Sciatic nerve (tissue), 2 donors: ENCODE data around the gene SRGAP2B. TPM values are rescaled to one million over a fixed set of nuclear protein-coding genes. Genes with fewer than 3 reads are reported as not detected.
"Not testable (repeated sequence)": the region's sequence is repeated elsewhere in the genome, so short reads cannot be mapped to it uniquely, and the experiment has no call there.

ENCODE experiments used
- ATAC-seq: fragments of 200-7000 bp; cut with Tn5 transposase; one replicate; pipeline ENCODE4 v1.9.1; 2020; ENCODE audit warnings: mild to moderate bottlenecking, moderate library complexity
- DNase-seq: peaks from one replicate; pipeline ENCODE4 v3.0.0-alpha.2; 2020; ENCODE audit warnings: low spot score
- intact Hi-C: fragments of 100-400 bp; cut with DNase I; formaldehyde crosslinking; loops from one replicate; pipeline ENCODE4 v1.14.2; 2022
- total RNA-seq: library from RNA; stranded (reverse); fragmentation: NEBNext Ultra II Directional; extraction: Animal tissue kit (Norgen Biotek cat#: 25700); gene quantifications from one replicate; pipeline ENCODE4 v1.2.1, GENCODE V29; 2021
- donor health status: DM: no; HTN: no; CAD: no.
- donor health status: DM: no; HTN: no; CAD: no.

Gene SRGAP2B
- total RNA-seq, 1 donor from 2014 or later = 89.4 TPM

- DNase-seq, intact Hi-C loops, ATAC-seq: not testable (repeated sequence)
Observed at GRCh38 chr1:145052019-145052776, 42.9 kb downstream of the SRGAP2B start.

DNA sequence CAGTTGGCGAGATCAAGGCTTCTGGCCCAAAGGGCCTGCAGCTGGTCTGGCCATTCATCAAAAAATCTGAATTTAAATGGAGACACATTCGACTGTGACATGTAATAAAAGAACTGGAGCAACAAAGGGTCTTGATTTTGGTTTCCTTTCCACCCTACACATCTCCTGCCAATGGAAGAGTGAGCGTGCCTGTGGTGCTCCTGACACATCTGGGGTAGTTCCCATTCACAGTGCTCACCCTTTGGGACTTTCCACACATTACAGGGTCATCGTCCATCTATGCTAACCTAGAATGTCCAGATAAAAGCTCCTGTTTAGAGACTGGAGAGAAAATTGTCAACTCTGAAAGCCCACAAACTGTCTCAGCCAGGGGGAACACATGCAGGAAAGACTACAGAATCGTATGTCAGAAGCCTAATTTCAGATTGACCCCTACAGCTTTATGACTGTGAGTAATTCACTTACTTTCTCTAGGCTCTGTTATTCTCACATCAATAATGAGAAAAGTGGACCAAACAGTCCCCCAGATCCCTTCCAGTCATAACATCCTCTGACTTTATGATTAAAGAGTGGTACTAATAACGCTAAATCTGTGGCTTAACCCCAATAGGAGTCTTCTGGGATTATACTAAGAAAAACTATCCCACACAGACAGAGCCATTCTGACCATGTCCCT is 46.8 kb downstream of the SRGAP2B start:
- intact Hi-C loops, ATAC-seq, DNase-seq: not testable (repeated sequence)

DNA sequence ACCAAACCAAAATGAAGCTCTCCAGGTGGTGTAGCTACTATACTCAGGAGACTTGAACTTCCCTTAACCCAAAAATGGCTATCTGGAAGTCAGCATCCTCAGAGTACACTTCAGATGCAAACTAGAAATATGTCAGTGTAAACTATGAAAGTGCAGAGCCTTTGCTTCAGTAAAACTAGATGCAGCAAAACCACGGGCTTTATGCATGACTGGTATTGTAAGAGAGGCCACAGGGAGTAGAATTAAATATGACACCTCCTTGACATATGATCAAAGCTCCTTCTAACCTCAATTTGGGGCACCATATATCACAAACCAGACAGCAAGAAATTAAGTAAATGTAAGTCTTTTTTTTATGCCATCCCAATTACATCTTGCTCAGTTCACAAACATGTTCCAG is 47.6 kb downstream of the SRGAP2B start:
- DNase-seq, ATAC-seq, intact Hi-C loops: not testable (repeated sequence)

GRCh38 chr1:145045571-145046273 is 49.4 kb downstream of the SRGAP2B start:
- ATAC-seq, DNase-seq, intact Hi-C loops: not testable (repeated sequence)

DNA sequence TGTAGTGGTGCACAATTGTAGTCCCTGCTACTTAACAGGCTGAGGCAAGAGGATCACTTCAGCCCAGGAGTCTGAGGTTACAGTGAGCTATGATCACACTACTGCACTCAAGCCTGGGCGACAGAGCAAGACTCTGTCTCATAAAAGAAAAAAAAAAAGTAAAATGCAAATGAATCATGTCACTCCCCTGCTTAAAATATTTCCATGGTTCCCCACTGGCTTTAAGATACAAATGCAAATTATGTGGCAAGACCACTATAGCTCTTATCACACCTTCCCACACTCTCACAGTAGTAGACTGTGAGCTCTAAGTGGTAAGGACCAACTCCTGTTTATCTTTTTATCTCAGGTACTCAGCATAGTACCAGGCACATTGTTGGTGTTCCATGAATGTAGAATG is 53.6 kb downstream of the SRGAP2B start:
- ATAC-seq, intact Hi-C loops, DNase-seq: not testable (repeated sequence)

DNA sequence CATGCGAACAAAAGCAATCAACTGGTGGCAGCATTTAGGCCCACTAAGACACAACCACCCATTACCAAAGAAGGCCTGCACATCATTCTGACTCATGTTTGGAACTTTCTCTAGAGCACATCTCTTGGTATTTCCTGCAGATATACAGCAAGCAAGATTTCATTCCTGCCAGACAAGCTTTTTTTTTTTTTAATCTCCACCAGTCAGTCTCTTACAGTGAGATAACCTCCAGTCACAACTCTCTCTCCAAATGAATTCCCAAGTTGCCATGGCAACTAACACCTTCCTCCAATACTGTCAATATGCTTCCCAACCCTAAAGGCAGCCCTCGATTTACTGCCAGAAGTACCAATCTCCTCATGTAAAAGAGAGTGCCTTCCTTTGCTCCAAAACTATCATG is 59.1 kb downstream of the SRGAP2B start:
- intact Hi-C loops, ATAC-seq, DNase-seq: not testable (repeated sequence)

DNA sequence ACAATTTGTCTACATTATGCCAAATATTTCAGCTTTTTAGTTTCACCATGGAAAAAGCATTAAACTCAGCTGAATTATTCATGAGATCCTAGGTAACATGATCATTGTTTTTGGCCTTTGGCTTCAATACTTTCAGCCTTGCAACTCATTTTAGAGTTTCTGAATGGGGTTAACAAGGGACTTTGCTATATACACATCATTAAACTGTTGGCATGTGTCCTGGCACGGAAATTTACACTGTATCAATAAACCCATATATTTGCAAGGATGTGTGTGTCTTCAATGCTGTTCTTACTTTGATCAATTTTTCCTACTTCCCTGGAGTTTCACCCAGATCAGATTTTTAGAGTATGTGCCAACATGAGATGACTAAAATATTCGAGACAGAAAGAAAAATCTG is 61.6 kb downstream of the SRGAP2B start:
- intact Hi-C loops, ATAC-seq, DNase-seq: not testable (repeated sequence)

GRCh38 chr1:145027251-145027650 is 67.9 kb downstream of the SRGAP2B start:
- intact Hi-C loops, DNase-seq, ATAC-seq: not testable (repeated sequence)

DNA sequence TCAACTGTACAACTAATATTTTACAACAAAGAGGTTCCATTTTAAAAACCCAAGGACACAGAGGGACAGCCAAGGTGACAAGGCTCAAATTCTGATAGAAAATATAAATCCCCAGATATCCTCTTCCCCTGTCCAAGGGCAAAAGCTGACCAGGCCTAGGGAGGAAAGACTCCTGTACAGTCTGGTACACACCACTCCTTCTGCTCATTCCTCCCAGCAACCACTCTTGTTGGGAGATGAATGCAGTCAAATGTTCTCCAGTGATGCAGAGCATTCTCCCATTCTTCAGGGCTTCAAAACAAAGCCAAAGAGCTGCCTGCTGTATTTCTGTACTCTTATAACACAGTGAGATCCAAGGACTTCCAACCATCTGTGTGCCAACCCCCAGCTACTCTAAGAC is 69.8 kb downstream of the SRGAP2B start:
- DNase-seq, ATAC-seq, intact Hi-C loops: not testable (repeated sequence)

GRCh38 chr1:145022259-145022658 is 72.9 kb downstream of the SRGAP2B start:
- ATAC-seq, intact Hi-C loops, DNase-seq: not testable (repeated sequence)

- intact Hi-C loops, DNase-seq, ATAC-seq: not testable (repeated sequence)
Observed at GRCh38 chr1:145021749-145022148, 73.4 kb downstream of the SRGAP2B start.

- intact Hi-C loops, DNase-seq, ATAC-seq: not testable (repeated sequence)
Observed at GRCh38 chr1:145019709-145020108, 75.4 kb downstream of the SRGAP2B start.

- intact Hi-C loops, DNase-seq: not testable (repeated sequence)
- peak; percentile 81 for ATAC-seq
Observed at GRCh38 chr1:145017725-145018124, 77.4 kb downstream of the SRGAP2B start.

DNA sequence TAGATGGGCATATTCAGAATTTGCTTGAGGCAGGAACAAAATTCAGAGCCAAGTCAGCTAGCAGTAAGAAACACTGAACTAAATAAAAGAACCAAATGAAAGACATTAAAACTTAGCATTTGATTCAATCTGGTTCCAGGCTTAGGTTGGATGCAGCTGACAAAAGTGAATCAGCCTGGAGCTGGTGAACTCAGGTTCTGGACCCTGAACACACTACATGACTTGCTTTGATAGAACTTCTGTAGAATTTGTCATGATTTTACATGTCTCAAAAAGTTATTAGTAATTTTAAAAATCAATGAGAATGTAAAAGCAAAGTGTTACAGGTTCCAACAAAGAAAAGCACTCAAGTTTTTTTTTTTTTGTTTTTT is 78.7 kb downstream of the SRGAP2B start:
- ATAC-seq, DNase-seq, intact Hi-C loops: not testable (repeated sequence)

- intact Hi-C loops, DNase-seq: not testable (repeated sequence)
- peak; percentile 71 for ATAC-seq
Observed at GRCh38 chr1:145015744-145016491, 79.2 kb downstream of the SRGAP2B start.

DNA sequence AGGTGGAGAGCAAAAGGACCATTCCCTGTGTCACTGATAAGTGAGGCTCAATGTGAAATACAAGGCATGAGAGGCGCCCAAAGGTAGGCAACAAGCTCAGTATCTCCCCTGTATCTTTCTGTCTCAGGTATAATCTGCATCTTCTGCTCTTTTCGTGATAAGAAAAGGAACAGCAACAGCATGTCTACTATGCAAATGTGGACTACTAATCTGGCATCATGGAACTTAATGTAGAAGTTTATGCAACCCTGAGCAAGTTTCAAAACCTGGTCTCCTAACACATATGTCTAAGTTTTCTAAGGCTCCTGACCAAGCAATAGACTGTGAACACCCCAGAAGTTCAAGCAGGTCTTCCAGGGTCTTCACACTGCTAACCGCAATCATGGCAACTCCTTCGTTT is 81.8 kb downstream of the SRGAP2B start:
- DNase-seq, intact Hi-C loops, ATAC-seq: not testable (repeated sequence)

- intact Hi-C loops, DNase-seq, ATAC-seq: not testable (repeated sequence)
Observed at GRCh38 chr1:145011811-145012210, 83.3 kb downstream of the SRGAP2B start.

- ATAC-seq, DNase-seq, intact Hi-C loops: not testable (repeated sequence)
Observed at GRCh38 chr1:145010580-145010979, 84.5 kb downstream of the SRGAP2B start.
